NCI-H2107 treated with DMSO at 0.1 percent for 48 hours (cell line): ENCODE results near the gene ABCA8.

Experiments used
- DNase-seq: peaks from one replicate; lab custom pipeline; 2025; ENCODE audit not compliant: unreplicated experiment; lab: John Stamatoyannopoulos, UW

The ABCA8 gene

DNA sequence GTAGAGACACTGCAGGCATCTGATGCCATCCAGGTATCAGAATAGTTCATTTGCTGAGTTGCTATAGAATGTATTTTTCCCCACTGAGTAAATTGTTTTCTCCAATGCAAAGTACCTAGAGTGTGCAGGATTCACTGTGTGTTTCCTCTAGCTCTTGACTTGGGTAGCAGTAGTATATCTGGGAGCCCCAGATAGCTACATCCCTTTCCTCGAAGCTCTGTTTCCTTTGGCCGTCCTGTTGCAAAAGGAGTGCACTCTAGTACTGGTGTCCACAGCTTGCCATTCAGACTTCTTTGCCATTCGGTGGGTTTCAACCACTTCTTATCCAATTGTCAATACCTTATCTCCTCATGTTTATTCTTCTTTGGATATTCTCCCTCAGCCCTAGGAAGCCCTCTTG is 12.8 kb downstream of the ABCA8 start:
- DNase-seq, result no peak

DNA sequence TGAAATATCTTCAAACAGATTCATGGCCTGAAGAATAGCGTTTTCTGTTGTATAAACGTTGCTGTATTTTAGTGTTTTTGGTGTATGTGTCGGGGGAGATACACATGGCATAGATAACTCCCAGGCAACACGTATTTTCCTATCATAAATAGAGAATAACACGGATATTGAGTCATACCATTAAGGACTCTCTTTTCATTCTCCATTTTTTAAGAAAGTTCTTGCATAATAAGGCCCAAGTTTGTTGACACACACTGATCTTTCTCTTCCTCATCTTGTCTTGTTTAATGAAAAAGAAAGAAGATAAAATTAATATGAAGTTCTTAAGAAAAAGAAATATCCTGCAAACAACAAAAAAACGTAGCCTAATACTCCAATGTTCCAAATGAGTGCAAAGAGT is 13.4 kb downstream of the ABCA8 start:
- no peak for DNase-seq

DNA sequence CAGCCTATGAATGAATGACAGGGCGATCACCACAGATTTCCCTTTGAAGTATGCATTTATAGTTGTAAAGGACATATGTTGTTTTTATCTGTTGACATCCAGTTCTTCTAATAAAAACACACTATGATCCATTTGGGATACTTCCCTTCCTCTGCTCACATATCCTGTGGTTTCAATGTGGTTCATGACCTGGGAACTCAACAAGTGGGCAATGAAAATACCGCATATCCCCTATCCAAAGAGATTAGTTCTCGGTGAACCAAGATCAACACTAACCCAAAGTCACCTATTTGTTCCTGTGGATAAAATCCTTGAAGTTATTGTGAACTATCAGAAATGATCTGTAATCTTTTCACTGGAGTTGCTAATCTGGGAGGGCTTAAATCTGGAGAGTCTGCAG is 16.0 kb downstream of the ABCA8 start:
- DNase-seq, result no peak

DNA sequence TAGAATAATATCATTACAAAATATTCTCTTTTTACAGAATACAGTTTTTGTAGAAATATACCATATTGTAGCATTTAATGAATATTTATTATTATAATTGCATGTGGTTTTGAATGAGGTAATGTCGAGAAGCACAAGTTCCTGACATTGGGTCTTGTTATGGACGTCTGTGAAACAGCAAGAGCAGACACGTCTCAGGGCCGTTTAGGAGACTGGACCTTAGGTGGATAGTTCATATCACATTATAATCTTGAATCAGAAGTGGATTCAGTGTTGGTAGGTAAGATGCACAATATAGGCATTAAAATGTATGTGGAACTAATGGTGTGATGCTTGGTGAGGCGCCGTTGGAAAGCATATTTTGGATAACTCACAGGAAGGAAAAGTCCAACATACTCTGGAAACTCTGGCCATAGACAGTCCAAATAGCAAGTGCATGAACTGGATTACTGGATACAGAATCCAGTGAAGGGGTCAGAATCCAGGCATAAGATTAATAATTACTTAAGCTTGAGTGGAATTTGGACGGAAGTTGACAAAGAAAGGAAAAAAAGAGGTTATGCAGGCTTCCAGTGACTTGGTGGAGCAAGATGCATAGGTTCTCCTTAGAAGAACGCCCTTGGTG is 17.2 kb downstream of the ABCA8 start:
- no peak for DNase-seq

DNA sequence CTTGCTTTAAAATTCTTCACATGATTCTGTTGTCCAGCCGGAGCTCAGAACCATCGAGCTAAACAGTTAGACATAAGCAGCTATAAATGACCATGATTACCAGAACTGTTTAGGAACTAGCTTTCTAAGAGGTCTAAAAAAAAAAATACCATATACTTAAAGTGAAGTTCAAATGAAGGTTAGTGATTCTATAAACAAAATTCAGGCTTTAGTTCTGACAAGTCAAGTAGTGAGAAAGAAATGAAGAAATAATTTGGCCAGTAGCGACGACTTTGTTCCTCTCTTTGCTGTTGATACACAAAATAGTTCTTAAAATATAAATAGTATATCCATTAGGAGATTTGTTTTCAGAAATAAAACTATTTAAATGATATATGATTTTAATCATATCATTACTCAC is 27.7 kb downstream of the ABCA8 start:
- DNase-seq, result no peak

DNA sequence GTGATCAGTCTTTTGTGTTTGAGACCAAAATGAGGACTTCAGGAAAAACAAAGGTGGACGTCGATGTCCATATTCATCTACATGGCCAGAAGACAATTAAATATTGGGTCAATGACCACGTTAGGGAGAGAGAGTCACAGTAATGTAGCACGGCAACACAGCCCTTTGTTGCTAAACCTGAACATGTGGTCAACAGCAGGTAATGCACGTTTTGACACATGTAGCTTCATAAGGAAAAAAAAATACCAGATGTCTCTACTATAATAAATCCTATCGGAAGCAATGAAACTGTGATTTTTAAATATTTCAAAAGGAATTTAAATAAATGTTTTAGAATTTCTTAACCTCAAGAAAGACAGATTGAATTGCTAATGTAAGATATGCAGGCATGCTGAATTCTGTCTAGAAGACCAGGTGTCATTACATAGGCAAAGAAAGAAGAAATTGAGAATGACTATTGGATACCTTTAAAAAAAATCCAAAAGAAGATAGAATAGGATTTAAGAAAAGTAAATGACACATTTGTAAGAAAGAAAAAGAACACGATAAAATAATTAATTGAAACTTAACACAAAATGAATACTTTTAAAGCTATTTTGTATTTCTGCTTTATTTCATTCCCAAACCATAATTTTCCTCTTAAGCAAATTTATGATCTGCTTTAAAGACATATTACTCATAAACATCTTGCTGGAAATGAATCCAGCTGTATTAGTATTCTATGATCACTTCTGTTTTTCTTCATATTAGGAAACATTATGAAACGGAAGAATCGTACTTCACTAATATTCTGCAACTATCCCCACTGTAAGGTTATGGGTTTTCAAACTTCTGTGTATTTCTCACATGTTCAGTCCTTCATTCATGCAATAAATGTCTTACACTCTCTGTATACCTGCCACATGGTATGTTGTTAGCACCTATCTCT is 30.1 kb downstream of the ABCA8 start:
- DNase-seq, result no peak

DNA sequence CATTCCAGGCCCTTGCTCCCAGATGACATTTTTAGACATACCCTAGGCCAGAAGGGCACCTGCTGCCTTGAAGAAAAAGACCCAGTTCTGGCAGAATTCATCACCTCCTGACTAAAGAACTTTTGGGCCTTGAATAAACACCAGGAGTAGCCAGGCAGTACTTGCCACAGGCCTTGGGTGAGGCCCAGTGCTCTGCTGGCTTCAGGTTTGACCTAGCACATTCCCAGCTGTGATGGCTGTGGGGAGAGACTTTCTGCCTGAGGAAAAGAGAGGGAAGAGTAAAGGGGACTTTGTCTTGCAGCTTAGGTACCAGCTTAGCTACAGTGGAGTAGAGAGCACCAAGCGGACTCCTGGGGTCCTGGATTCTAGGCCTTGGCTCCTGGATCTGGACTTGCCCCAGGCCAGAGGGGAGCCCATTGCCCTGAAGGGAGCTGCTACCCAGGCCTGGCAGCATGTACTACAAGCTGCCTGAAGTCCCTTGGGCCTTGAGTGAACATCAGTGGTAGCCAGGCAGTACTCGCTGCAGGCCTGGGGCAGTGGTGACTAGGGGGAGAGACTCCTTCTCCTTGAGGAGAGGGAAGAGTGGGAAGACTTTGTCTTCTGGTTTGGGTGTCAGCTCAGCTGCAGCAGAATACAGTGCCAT is 44.3 kb downstream of the ABCA8 start:
- DNase-seq, result no peak

DNA sequence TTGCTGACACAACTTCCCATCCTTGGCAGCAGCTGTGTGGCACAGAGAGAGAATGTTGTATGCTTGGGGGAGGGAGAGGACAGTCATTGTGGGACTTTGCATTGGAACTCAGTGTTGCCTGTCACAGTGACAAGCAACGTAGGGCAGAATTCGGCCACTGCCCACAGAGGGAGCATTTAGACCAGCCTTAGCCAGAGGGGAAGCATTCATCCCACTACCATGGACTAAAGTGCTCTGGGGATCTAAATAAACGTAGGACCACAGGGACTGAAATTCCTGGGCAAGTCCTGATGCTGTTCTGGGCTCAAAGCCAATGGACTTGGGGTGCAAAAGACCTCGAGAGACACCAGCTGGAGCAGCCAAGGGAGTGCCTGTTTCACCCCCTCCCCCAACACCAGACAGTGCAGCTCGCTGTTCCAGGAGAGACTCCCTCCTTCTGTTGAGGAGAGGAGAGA is 44.9 kb downstream of the ABCA8 start:
- DNase-seq, result no peak

DNA sequence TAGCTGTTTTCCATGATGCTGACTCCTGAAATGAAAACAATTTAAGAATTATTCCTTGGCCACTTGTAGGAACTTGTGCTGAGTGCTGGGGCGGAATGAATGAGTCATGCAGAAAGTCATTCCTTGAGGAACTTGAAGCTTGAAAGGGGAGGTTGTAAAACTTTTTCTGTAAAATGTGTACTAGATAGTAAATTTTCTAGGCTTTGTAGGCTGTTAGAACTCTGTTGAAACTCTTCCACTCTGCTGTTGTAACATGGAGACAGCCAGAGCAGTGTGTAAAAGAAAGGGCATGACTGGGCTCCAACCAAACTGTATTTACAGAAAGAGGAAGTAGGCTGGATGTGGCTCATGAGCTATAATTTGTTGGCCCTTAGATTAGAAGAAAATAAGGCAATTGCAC is 46.1 kb downstream of the ABCA8 start:
- DNase-seq, result no peak

DNA sequence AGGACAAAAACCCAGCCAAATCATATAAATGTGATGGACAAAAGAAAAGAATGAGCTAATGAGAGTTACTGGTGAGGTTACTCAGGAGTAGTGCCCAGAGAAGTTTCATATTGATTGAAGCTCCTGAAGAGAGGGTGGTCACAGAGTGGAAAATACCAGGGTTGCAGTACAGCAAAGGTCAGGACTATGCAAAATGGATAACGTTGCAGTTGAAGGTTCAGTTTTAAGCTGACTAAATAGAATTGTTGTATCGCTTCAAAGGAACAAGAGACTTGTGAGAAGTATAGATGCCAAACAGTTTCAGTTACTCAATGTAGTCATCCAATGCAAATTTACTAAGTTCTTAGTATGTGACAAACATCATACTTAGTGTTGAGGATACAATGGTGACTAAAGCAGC is 47.1 kb downstream of the ABCA8 start:
- no peak for DNase-seq

DNA sequence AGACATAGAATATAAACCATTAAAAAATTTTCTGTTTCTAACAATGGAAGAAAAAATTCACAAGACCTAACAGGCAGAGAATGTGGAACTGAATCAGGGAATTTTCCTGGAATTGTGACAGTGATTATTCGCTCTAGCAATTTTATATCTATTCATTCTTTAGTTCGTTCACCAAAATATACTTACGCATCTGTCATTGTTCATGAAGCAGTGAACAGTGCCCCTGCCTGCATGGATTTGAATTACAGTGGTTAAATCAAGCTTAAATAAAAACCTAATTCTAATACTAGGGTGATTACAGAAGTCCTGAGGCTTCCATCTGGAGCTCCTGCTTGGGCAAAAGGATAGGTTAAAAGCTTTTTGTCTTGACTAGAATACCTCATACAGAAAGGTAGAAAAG is 48.6 kb downstream of the ABCA8 start:
- DNase-seq, result no peak

DNA sequence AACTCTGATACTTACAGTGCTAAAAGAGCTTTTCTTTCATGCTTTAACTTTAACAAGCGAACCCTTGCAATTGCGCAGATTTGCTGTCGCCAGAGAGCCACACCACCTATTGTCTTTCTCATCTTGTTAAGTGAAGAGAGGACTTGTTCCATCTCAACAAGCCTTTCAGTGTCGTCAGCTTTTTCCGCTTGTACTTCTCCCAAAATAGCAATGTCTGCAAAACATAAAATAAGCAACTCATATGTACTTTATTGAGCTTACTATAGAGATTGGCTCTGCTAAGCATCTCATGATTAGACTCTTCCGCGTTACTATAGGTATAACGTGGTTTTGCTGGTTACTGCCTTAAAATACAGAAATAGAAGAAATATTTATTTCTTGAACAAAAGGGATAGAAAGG is 51.9 kb downstream of the ABCA8 start:
- DNase-seq, result no peak

DNA sequence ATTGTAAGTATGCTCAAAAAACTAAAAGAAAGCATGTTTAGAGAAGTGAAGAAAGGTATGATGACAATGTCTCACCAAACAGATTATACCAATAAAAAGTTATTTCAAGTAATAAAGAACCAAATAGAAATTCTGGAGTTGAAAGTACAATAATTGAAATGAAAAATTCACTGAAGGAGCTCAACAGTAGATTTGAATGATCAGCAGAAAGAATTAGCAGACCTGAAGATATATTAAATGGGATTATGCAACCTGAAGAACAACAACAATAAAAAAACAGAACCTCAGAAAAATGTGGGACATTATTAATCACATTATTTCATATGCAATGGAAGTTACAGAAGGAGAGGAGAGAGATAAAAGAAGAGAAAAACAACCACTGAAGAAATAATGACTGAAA is 57.6 kb downstream of the ABCA8 start:
- DNase-seq, result no peak

DNA sequence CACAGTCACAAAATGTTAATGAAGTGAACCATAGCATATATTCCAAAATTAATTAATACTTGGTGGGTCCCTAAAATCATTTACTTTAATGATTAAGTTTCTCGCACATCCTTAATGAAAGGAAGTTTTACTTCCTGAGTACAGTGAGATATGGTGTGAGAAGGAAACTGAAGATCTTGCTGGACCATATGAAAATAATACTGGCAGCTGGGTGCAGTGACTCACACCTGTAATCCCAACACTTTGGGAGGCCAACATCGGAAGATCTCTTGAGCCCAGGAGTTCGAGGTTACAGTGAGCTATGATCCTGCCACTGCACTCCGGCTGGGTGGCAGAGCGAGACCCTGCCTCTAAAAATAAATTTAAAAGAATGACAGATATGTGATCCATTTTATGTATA is 62.5 kb downstream of the ABCA8 start:
- no peak for DNase-seq

DNA sequence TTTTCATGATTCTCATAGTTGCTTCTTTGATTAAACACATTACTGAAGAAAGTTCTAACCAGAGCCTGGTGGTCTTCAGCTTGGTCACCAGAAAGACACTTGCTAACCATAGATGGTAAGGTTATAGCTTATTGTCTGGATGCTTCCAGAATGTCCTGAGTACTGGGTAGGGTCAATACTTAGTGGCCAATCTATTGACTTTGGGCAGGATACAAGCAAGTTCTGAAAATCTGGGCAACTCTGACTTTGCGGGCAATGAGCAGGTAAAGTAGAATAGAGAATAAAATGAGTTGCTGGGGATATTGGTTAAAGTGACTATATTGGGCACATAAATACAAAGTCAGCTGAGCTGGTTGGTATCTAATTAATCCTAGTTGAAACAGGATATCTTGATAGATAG is 63.0 kb downstream of the ABCA8 start:
- no peak for DNase-seq

DNA sequence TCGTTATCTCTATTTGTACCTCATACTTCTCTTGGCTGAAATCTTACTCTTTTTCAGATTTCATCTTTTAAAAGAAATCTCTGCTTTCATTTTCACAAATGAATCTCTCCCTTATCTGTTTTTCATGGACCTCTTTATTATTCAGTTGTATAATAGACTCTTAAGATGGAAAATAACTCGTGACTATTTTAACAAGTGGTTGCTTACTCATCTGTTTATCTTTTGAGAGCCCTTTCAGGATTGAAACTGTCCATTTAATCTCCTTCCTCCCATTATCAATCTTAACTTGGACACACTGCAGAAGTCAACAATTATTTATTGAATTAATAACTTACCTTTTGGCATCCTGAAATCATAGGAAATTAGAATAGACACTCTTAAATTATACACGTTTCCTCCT is 68.8 kb downstream of the ABCA8 start:
- DNase-seq, result no peak

DNA sequence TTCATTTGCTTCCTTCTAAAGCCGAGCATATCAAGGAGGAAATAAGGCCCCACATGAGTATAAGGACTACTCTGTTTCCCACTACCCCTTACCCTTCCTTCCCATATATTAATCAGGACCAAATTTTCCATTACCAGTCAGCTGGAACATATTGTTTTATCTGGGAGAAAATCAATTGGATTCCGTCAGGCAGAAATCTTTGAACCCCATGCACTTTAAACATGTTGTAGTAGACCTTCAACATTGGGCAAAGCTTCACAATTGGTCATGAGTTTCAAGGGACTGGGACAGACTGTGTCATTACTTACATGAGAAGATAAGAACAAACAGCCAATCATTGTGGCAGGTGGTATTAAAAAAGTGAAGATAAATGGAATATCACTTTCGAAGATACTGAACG is 70.3 kb downstream of the ABCA8 start:
- DNase-seq, result no peak

DNA sequence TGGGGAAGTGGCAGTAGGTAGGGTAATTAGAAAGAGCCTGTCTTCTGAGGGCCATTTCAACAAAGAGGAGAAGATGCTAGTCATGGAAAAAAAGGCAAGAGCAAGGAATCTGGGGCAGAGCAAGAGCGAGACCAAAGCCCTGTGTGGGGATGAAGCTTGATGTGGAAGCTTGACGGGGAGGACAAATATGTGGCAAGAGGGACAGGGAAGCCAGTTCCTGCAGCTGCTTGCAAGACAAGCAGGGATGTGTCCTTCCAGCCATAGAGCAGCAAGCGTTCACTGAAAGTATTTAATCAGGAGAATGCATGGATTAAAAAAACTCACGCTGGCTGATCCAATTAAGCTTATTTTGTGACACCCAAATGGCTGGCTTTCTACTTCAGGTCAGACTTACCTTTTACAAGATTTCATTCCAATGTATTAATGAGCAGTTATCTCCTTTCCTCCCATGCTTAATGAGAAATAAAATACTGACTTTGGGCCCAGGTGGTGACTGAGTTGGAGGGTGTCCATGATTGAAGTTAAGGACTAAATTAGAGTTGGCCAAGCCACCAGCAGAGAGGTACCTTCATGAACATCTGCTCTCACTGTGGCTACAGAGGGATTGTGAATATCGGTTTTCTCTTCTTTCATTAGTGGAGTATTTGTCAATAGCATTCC is 76.8 kb downstream of the ABCA8 start:
- DNase-seq, result no peak

DNA sequence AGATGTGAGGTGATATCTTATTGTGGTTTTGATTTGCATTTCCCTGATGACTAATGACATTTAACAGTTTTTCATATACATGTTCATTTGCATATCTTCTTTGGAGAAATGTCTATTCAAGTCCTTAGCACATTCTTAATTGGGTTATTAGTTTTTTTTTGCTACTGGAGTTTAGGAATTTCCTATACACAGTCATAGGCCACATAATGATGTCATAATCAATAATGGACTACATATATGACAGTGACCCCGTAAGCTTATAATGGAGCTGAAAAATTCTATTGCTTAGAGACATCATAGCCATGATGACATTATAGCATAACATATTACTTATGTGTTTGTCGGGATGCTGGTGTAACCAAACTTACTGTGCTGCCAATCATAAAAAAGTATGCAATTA is 83.7 kb downstream of the ABCA8 start:
- no peak for DNase-seq

DNA sequence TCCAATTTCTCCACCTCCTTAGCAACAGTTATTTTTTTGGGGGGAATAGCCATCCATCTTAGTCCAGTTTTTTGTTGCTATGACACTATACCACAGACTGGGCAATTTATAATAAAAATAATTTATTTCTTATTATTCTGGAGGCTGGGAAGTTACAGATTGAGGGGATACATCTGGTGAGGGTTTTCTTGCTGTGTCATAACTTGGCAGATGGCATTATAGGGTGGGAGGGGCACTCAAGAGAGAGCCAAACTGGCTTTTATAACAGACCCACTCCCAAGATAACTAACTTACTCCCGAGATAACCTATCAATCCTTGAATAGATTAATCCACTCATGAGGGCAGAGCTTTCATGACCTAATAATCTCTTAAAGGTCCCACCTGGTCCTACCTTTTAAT is 84.2 kb downstream of the ABCA8 start:
- no peak for DNase-seq

DNA sequence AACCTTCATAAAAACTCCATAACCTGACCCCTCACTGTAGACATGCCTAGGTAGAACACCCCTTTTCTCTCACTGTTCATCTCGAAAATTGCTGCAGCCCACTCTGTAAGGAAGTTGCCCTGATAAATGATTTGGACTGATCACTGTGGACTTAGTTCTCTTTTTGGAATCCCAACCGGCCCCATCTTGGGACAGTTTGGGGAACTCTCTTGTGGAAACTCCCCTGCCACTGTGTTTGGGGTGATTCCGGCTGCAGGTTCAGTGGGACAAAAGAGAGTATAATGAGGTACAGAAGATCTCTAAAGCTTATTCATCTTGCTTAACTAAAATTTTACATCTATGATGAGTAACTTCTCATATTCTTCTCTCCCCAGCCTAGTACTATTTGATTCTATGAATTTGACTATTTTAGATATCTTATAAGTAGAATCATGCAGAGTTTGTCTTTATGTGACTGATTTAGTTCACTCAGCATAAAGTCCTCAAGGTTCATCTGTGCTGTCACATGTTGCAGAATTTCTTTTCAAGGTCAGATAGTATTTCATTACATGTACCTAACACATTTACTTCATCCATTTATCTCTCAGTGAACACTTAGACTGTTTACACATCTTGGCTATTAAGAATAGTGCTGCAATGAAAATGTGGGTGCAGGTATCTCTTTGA is 84.9 kb downstream of the ABCA8 start:
- no peak for DNase-seq
